KG1 (cell line): Measurements from ENCODE around the gene HSF2.
"Not testable (repeated sequence)": the region's sequence is repeated elsewhere in the genome, so short reads cannot be mapped to it uniquely, and the experiment has no call there.

Source experiments
- DNase-seq: peaks from one replicate; lab custom pipeline; 2025; lab: John Stamatoyannopoulos, UW

HSF2 gene

GRCh38 chr6:122455116-122455515, 55.7 kb downstream of the HSF2 start:
- not testable (repeated sequence) for DNase-seq

GRCh38 chr6:122458087-122458486, 58.6 kb downstream of the HSF2 start:
- DNase-seq, result no peak

GRCh38 chr6:122459240-122459639, 59.8 kb downstream of the HSF2 start:
- DNase-seq, result no peak

- DNase-seq, result not testable (repeated sequence)
These were observed 60.5 kb downstream of the HSF2 start for GRCh38 chr6:122459865-122460416.

- DNase-seq, result no peak
These were observed 62.4 kb downstream of the HSF2 start for GRCh38 chr6:122461885-122462284.

- DNase-seq, result peak; percentile 93
These were observed 71.9 kb downstream of the HSF2 start, which contains the start of gene SERINC1 for GRCh38 chr6:122471107-122472021. SERINC1 (minus strand) TSS chr6:122471807; CDS start chr6:122471737, 70 bp downstream.

- peak; percentile 67 for DNase-seq
These were observed 72.5 kb downstream of the HSF2 start for GRCh38 chr6:122472022-122472340.

- DNase-seq, result no peak
These were observed 76.7 kb downstream of the HSF2 start for GRCh38 chr6:122476131-122476530.

- no peak for DNase-seq
These were observed 83.3 kb downstream of the HSF2 start for GRCh38 chr6:122482750-122483080.
